GM23338 (cell line): ENCODE data around the gene SLC24A4. TPM values are rescaled to one million over a fixed set of nuclear protein-coding genes. Genes with fewer than 3 reads are reported as not detected.

Experiments
- ATAC-seq: fragments of 200-7000 bp; cut with Tn5 transposase; 3 replicates; pipeline ENCODE4 v1.9.1; 2020
- DNase-seq: peaks from one replicate; pipeline ENCODE4 v3.0.0-alpha.2; 2015; ENCODE audit warnings: low spot score
- H2AFZ ChIP-seq: fragments of 200-600 bp; sonication (generic); 2 replicates; pipeline ENCODE4 v1.8.0; 2016; ENCODE audit warnings: antibody characterized with exemption, mild to moderate bottlenecking, moderate library complexity
- H3F3A ChIP-seq: fragments of 200-600 bp; sonication (generic); replicated peaks from 2 replicates; pipeline ENCODE4 v1.8.0; 2017; ENCODE audit warnings: antibody characterized with exemption, mixed run types, low read depth
- H3K27ac ChIP-seq: fragments of 200-600 bp; sonication (generic); 2 replicates; pipeline ENCODE4 v1.6.1; 2016; ENCODE audit warnings: low read depth
- H3K27me3 ChIP-seq: fragments of 200-600 bp; sonication (generic); 2 replicates; pipeline ENCODE4 v1.8.0; 2016; ENCODE audit warnings: mild to moderate bottlenecking, mixed run types, moderate library complexity; ENCODE audit not compliant: insufficient read depth
- H3K36me3 ChIP-seq: fragments of 200-600 bp; sonication (generic); 2 replicates; pipeline ENCODE4 v1.8.0; 2016; ENCODE audit warnings: mild to moderate bottlenecking; ENCODE audit not compliant: insufficient read depth
- H3K4me1 ChIP-seq: fragments of 200-600 bp; sonication (generic); 2 replicates; pipeline ENCODE4 v1.8.0; 2016; ENCODE audit warnings: mild to moderate bottlenecking, moderate library complexity; ENCODE audit not compliant: insufficient read depth
- H3K4me2 ChIP-seq: fragments of 200-600 bp; sonication (generic); 2 replicates; pipeline ENCODE4 v1.7.1; 2017; ENCODE audit warnings: mixed run types
- H3K4me3 ChIP-seq: fragments of 200-600 bp; sonication (generic); 2 replicates; pipeline ENCODE4 v1.6.1; 2016; ENCODE audit warnings: mixed run types
- H3K79me2 ChIP-seq: fragments of 200-600 bp; sonication (generic); replicated peaks from 2 replicates; pipeline ENCODE4 v1.8.0; 2017; ENCODE audit warnings: mild to moderate bottlenecking; ENCODE audit not compliant: insufficient read depth
- H3K9me2 ChIP-seq: fragments of 200-600 bp; sonication (generic); 2 replicates; pipeline ENCODE4 v1.8.0; 2017; ENCODE audit not compliant: insufficient read depth
- H4K20me1 ChIP-seq: fragments of 200-600 bp; sonication (generic); replicated peaks from 2 replicates; pipeline ENCODE4 v1.8.0; 2017; ENCODE audit warnings: mild to moderate bottlenecking; ENCODE audit not compliant: insufficient read depth
- H3K27ac Mint-ChIP-seq: 2 replicates; pipeline ENCODE4 v1.8.0; 2020; ENCODE audit warnings: inconsistent platforms, mild to moderate bottlenecking, moderate library complexity, mixed read lengths
- H3K27me3 Mint-ChIP-seq: 3 replicates; pipeline ENCODE4 v1.8.0; 2022; ENCODE audit warnings: low read depth, mild to moderate bottlenecking, moderate library complexity, mixed read lengths, inconsistent platforms; ENCODE audit not compliant: insufficient read depth, poor library complexity
- H3K36me3 Mint-ChIP-seq: 3 replicates; pipeline ENCODE4 v1.8.0; 2021; ENCODE audit warnings: low read depth, mild to moderate bottlenecking, inconsistent platforms, moderate library complexity, mixed read lengths
- H3K4me1 Mint-ChIP-seq: 3 replicates; pipeline ENCODE4 v1.8.0; 2020; ENCODE audit warnings: mild to moderate bottlenecking, inconsistent platforms, mixed read lengths
- H3K4me3 Mint-ChIP-seq: 3 replicates; pipeline ENCODE4 v1.8.0; 2021; ENCODE audit warnings: moderate library complexity, mild to moderate bottlenecking, inconsistent platforms, mixed read lengths
- H3K9me3 Mint-ChIP-seq: 3 replicates; pipeline ENCODE4 v1.8.0; 2020; ENCODE audit warnings: moderate library complexity, mild to moderate bottlenecking, inconsistent platforms, mixed read lengths
- CREB1 ChIP-seq: fragments of 250-450 bp; sonication (Bioruptor Pico); IDR thresholded peaks from 2 replicates; pipeline ENCODE4 v1.5.0; 2020; ENCODE audit warnings: low read depth, mild to moderate bottlenecking, moderate library complexity
- CTCF ChIP-seq, 2 experiments: fragments of 200-600 bp in 1 of 2; sonication (generic) in 1 of 2; conservative IDR thresholded peaks; 2 replicates each; pipeline versions ENCODE4 v1.5.1 to v1.6.1; 2016 to 2017; ENCODE audit warnings: antibody characterized with exemption in 2 of 2, low read depth in 2 of 2, mild to moderate bottlenecking in 2 of 2, moderate library complexity in 1 of 2
- EZH2 ChIP-seq: fragments of 200-600 bp; sonication (generic); IDR thresholded peaks from one replicate; pipeline ENCODE4 v1.8.0; 2017; ENCODE audit warnings: antibody characterized with exemption, mild to moderate bottlenecking, low read depth; ENCODE audit not compliant: unreplicated experiment
- EZH2phosphoT487 ChIP-seq: fragments of 200-600 bp; sonication (generic); IDR thresholded peaks from one replicate; pipeline ENCODE4 v1.8.1; 2018; ENCODE audit warnings: antibody characterized with exemption; ENCODE audit not compliant: unreplicated experiment
- JUNB ChIP-seq: IDR thresholded peaks from one replicate; pipeline ENCODE4 v1.6.1; 2016; ENCODE audit warnings: antibody characterized with exemption; ENCODE audit not compliant: unreplicated experiment
- POLR2AphosphoS5 ChIP-seq: IDR thresholded peaks from 2 replicates; pipeline ENCODE4 v1.6.1; 2016; ENCODE audit warnings: antibody characterized with exemption, low read depth
- REST ChIP-seq: IDR thresholded peaks from one replicate; pipeline ENCODE4 v1.6.1; 2018; ENCODE audit warnings: antibody characterized with exemption; ENCODE audit not compliant: unreplicated experiment
- STAT1 ChIP-seq: IDR thresholded peaks from one replicate; pipeline ENCODE4 v1.6.1; 2016; ENCODE audit warnings: antibody characterized with exemption; ENCODE audit not compliant: unreplicated experiment
- ZNF331 ChIP-seq: fragments of 250-450 bp; sonication (Bioruptor Pico); IDR thresholded peaks from 2 replicates; pipeline ENCODE4 v1.5.0; 2020; ENCODE audit warnings: low read depth, mild to moderate bottlenecking, moderate library complexity
- ZNF462 ChIP-seq: fragments of 250-450 bp; sonication (Bioruptor Pico); IDR thresholded peaks from 2 replicates; pipeline ENCODE4 v1.5.0; 2020; ENCODE audit warnings: mild to moderate bottlenecking, moderate library complexity
- polyA plus RNA-seq: library from polyadenylated mRNA; unstranded; fragments of >200 nt; fragmentation: Nextera tagmentation; extraction: Ambion mirVana; gene quantifications from 2 replicates; pipeline ENCODE4 v1.2.1, GENCODE V29; 2016
- total RNA-seq: library from RNA; depleted of rRNA; stranded (reverse); fragments of >200 nt; shearing (Covaris generic); gene quantifications from 2 replicates; pipeline ENCODE4 v1.2.3, GENCODE V29; 2014

Gene SLC24A4
- total and polyA plus RNA-seq, 2 experiments from 2014 or later, result 0.06 to 0.38 TPM

GRCh38 chr14:92521058-92521415 is 198.1 kb downstream of the SLC24A4 start (continued):
- no peak for TF ChIP-seq ZNF462 (CRISPR knock-in tag)
- no peak for TF ChIP-seq ZNF331 (CRISPR knock-in tag)
- no peak for TF ChIP-seq CREB1 (CRISPR knock-in tag)
- no peak for TF ChIP-seq CTCF (conservative IDR thresholded peaks at IDR 0.05; ENCODE audit: low read depth in 2 of 2)
- TF ChIP-seq POLR2AphosphoS5, result no peak
- TF ChIP-seq STAT1, result no peak

- Histone ChIP-seq H3F3A (no peaks in the 10 kb centered on the region), H3K27ac (no peak overlapping the region), H2AFZ (no peak overlapping the region), H3K79me2 (no peaks in the 10 kb centered on the region), H3K4me1 (no peaks in the 10 kb centered on the region), H4K20me1 (no peaks in the 10 kb centered on the region), H3K4me2 (no peak overlapping the region), H3K36me3 (no peaks in the 10 kb centered on the region), H3K4me3 (no peak overlapping the region), H3K9me2 (no peaks in the 10 kb centered on the region), H3K27me3 (no peaks in the 10 kb centered on the region)
- H3K36me3 Mint-ChIP-seq, result no peaks in the 10 kb centered on the region
- no peaks in the 10 kb centered on the region for H3K4me1 Mint-ChIP-seq
- ATAC-seq, result no peak
- no peak overlapping the region for H3K27ac Mint-ChIP-seq
- H3K27me3 Mint-ChIP-seq, result peaks cover 11% of the 10 kb centered on the region
- no peak overlapping the region for H3K4me3 Mint-ChIP-seq
- no peaks in the 10 kb centered on the region for H3K9me3 Mint-ChIP-seq
- DNase-seq, result no peak
- no peak for TF ChIP-seq EZH2
- no peak for TF ChIP-seq POLR2AphosphoS5
- no peak for TF ChIP-seq CREB1 (CRISPR knock-in tag)
- TF ChIP-seq EZH2phosphoT487, result no peak
- TF ChIP-seq JUNB, result no peak
- TF ChIP-seq REST, result no peak
Observed at GRCh38 chr14:92523752-92524151, 200.8 kb downstream of the SLC24A4 start.
